HFF-Myc (cell line): ENCODE results near the gene RTRAF.

Experiments used
- DNase-seq: peaks from one replicate; pipeline ENCODE4 v3.0.0-alpha.2; 2011; ENCODE audit warnings: low read depth; ENCODE audit errors: extremely low read depth
- H3K4me3 ChIP-seq: replicated peaks from 2 replicates; pipeline ENCODE4 v1.5.1; 2011; ENCODE audit warnings: low read depth, mild to moderate bottlenecking, control low read depth, low read length
- TF ChIP-seq, protein P1 (sequence below): IDR thresholded peaks from 2 replicates; pipeline ENCODE4 v1.5.1; 2012; ENCODE audit warnings: mild to moderate bottlenecking, low read depth, low read length, control low read depth; ENCODE audit errors: missing control alignments

RTRAF gene

DNA sequence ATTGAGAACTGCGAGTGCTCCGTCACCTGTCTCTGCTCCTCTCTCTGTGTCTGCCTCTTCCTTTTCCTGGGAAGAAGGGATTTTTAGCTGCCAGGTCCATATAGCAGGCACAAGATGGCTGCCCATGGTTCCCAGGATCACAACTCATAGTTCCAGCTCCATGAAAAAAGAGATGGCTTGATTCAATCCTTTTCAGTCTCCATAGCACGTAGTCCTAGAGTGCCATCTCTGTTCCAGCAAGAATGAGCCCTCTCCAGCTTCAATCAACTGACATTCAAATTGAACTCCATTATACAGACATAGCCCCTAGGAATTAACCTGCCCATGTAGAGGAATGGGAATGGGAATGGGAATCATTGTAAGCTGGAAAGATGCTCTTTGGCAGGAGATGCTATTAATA is 34.7 kb upstream of the RTRAF start:
- no peak for DNase-seq
- TF ChIP-seq, protein P1, sequence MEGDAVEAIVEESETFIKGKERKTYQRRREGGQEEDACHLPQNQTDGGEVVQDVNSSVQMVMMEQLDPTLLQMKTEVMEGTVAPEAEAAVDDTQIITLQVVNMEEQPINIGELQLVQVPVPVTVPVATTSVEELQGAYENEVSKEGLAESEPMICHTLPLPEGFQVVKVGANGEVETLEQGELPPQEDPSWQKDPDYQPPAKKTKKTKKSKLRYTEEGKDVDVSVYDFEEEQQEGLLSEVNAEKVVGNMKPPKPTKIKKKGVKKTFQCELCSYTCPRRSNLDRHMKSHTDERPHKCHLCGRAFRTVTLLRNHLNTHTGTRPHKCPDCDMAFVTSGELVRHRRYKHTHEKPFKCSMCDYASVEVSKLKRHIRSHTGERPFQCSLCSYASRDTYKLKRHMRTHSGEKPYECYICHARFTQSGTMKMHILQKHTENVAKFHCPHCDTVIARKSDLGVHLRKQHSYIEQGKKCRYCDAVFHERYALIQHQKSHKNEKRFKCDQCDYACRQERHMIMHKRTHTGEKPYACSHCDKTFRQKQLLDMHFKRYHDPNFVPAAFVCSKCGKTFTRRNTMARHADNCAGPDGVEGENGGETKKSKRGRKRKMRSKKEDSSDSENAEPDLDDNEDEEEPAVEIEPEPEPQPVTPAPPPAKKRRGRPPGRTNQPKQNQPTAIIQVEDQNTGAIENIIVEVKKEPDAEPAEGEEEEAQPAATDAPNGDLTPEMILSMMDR = no peak
- H3K4me3 ChIP-seq = no peak overlapping the region

DNA sequence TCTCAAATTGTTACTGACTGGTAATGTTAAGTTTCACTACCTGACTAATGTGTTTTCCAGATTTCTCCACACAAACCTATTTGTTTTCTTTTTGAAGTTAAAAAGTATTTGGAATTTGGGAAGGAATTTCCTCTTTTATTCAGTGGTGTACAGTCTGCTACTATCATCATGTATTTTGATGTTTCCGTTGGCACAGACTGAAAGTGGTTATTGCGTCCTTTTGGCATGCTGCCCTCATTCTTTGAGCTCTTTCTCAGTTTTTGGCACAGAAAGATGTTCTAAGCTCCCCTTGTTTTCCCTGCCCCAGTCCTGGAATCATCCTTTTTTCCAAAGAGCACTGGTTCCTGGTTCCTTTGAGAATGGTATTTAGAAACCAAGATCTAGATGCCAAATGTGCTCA is 31.4 kb upstream of the RTRAF start:
- no peak for DNase-seq
- H3K4me3 ChIP-seq = no peak overlapping the region
- TF ChIP-seq, protein P1 = no peak

DNA sequence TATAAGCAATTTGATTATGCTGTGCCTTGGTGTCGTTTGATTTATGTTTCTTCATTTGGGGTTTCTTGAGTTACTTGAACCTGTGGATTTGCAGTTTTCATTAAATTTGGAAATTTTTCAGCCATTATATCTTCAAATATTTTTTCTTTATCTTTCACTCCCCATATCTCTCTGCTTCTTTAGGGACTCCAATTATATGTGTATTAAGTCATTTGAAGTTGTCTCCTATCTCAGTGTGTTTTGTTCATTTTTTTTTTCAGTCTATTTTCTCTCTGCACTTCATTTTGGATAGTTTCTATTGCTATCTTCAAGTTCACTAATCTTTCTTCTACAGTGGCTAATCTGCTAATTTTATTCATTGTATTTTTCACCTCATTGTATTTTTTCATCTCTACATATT is 29.4 kb upstream of the RTRAF start:
- H3K4me3 ChIP-seq = no peak overlapping the region
- TF ChIP-seq, protein P1 = no peak
- no peak for DNase-seq

DNA sequence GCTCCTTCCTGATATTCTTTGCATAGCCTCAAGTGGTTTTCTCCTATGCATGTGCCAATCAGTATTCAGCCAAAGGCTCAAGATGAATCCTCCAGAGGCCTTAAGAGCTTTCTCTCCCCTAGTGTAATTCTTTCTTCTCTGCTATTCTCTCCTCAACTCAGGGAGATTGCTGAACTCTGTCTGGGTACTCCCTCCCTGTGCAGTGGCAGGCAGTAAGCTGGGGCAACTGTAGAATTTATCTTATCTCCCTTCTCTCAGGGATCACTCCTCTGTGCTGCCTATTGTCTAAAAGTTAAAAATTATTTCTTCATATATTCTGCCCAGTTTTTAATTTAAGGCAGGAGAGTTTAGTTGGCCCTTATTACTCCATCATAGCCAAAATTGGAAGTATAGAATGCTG is 28.5 kb upstream of the RTRAF start:
- H3K4me3 ChIP-seq = no peak overlapping the region
- DNase-seq = no peak
- TF ChIP-seq, protein P1 = no peak

DNA sequence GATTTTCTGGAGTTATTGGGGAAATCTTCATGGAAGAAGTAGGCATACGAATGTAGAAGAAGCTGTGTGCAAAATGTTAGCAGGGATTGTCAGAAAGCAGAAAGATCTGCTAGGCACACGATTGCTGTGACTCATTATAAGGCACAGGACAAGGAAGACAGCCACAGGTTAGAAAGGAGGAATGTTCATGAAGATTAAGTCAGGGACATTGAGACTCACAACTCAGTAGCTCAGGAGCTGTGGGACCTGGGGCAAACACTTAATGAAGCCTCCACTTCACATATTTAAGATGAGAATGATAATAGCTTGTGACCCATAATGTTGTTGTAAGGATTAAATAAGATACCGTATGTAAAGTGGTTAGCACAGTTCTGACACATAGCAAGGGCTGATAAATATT is 26.6 kb upstream of the RTRAF start:
- H3K4me3 ChIP-seq = no peak overlapping the region
- TF ChIP-seq, protein P1 = no peak
- no peak for DNase-seq

DNA sequence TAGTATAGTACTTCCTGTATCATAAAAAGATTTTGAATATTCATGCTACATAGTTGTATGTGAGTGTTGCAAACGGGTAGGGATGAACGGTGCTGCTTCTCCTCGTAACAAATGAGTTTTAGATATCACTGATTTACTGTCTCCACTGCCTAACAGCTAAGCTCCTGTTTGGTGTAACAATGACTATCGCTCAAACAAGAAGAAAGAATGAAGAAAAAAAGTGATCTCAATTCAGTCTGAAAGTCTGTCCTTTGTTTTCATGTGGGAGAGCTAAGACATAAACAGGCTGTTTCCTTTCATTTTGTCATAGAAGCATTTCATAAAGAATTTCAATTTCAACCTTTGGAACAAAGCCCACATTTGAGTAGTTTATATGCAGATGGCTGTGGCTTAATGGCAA is 26.1 kb upstream of the RTRAF start:
- TF ChIP-seq, protein P1 = no peak
- no peak overlapping the region for H3K4me3 ChIP-seq
- no peak for DNase-seq

DNA sequence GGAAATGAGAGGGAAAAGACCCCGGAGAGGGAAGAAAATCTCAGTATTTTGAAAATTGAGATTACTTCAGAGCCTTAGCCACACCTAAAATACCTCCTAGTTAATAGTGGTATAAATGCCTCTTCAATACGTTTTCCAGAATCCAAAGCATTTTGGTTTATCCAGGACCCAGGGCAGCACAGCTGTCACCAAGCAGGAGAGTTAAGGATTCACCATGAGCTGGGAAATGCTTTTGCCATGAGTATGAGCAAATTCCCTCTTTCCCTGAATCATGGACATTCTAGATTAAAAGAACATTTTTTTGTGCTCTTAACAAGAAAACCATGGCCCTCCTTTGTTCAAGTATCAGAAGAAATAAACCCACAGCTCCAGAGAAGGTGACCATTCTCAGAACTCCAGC is 21.8 kb upstream of the RTRAF start:
- no peak for DNase-seq
- TF ChIP-seq, protein P1 = no peak

More for the DNA sequence above, 21.8 kb upstream of the RTRAF start:
- no peak overlapping the region for H3K4me3 ChIP-seq
